Prostate gland (tissue), 2 donors: ENCODE measurements around the gene TCHHL1. TPM values are rescaled to one million over a fixed set of nuclear protein-coding genes. Genes with fewer than 3 reads are reported as not detected.

Experiments
- DNase-seq: peaks from one replicate; pipeline ENCODE4 v3.0.0-alpha.2; 2019; ENCODE audit warnings: low spot score
- H3K27ac ChIP-seq, 2 donors: fragments of 200-600 bp; sonication (generic); 2 replicates each; pipeline ENCODE4 v1.5.1; 2017 to 2019
- H3K27me3 ChIP-seq: fragments of 200-600 bp; sonication (generic); replicated peaks from 2 replicates; pipeline ENCODE4 v1.5.1; 2019; ENCODE audit not compliant: insufficient read depth
- H3K36me3 ChIP-seq, 2 donors: fragments of 200-600 bp; sonication (generic); 1 replicate in 1 of 2; 2 replicates in 1 of 2; pipeline versions ENCODE4 v1.5.1 to v1.8.1; 2017 to 2019
- H3K4me1 ChIP-seq: fragments of 200-600 bp; sonication (generic); replicated peaks from 2 replicates; pipeline ENCODE4 v1.5.1; 2019
- H3K4me3 ChIP-seq, 2 donors: fragments of 200-600 bp; sonication (generic); 2 replicates each; pipeline ENCODE4 v1.5.1; 2017 to 2019
- H3K9me3 ChIP-seq: fragments of 200-600 bp; sonication (generic); 2 replicates; pipeline ENCODE4 v1.5.1; 2017
- CTCF ChIP-seq, 4 experiments: fragments of 200-600 bp in 2 of 4; fragments of 450-650 bp in 2 of 4; sonication (generic) in 2 of 4; IDR thresholded peaks; 1 replicate in 3 of 4; 2 replicates in 1 of 4; pipeline ENCODE4 v1.5.1; 2016 to 2019; ENCODE audit warnings: antibody characterized with exemption in 4 of 4, mild to moderate bottlenecking in 2 of 4, moderate library complexity in 2 of 4
- POLR2A ChIP-seq: fragments of 450-650 bp; IDR thresholded peaks from one replicate; pipeline ENCODE4 v1.6.1; 2016; ENCODE audit warnings: antibody characterized with exemption, mild to moderate bottlenecking
- POLR2AphosphoS5 ChIP-seq: sonication (generic); formaldehyde crosslinking; IDR thresholded peaks from one replicate; pipeline ENCODE4 v1.6.1; 2017; ENCODE audit warnings: antibody characterized with exemption
- WGBS: methylation state at CpG from one replicate; pipeline ENCODE4 v1.1.5; 2018; 5-methylcytosine and 5-hydroxymethylcytosine counted together
- intact Hi-C: fragments of 100-400 bp; cut with DNase I; formaldehyde crosslinking; loops from one replicate; pipeline ENCODE4 v1.14.2; 2022
- total RNA-seq, 2 donors: library from RNA; depleted of rRNA; stranded (reverse); fragments of >200 nt; gene quantifications; one replicate each; pipeline ENCODE4 v1.1.0, GENCODE V29; 2016

Gene TCHHL1
- total RNA-seq, 2 donors from 2014 or later = not detected

- H3K4me1 ChIP-seq = no peaks in the 10 kb centered on the region
- WGBS = 89% methylated on average over 18 of the region's 24 CpGs
- H3K9me3 ChIP-seq = no peaks in the 10 kb centered on the region
- intact Hi-C loops = no loop called here
- TF ChIP-seq POLR2AphosphoS5 (no peak), POLR2A (no peak), CTCF (IDR thresholded peaks at IDR 0.05) (no peak)
- no peak for DNase-seq
- no peaks in the 10 kb centered on the region for H3K27me3 ChIP-seq
- no peak overlapping the region for H3K27ac ChIP-seq
- H3K4me3 ChIP-seq = no peak overlapping the region
- H3K36me3 ChIP-seq = no peaks in the 10 kb centered on the region
These were observed 9.9 kb downstream of the TCHHL1 start for GRCh38 chr1:152078831-152079441.

GRCh38 chr1:152072311-152072710 lies 16.6 kb downstream of the TCHHL1 start:
- TF ChIP-seq CTCF (IDR thresholded peaks at IDR 0.05) (no peak), POLR2AphosphoS5 (no peak), POLR2A (no peak)
- no peak overlapping the region for H3K27ac ChIP-seq
- no peaks in the 10 kb centered on the region for H3K9me3 ChIP-seq
- H3K27me3 ChIP-seq = no peaks in the 10 kb centered on the region
- H3K4me3 ChIP-seq = no peak overlapping the region
- no peak for DNase-seq
- no peaks in the 10 kb centered on the region for H3K4me1 ChIP-seq
- WGBS = 91% methylated on average over 3 of the region's 3 CpGs
- intact Hi-C loops = no loop called here
- no peaks in the 10 kb centered on the region for H3K36me3 ChIP-seq

GRCh38 chr1:152071123-152071522 lies 17.7 kb downstream of the TCHHL1 start:
- H3K9me3 ChIP-seq = no peaks in the 10 kb centered on the region
- H3K36me3 ChIP-seq = no peaks in the 10 kb centered on the region
- no peaks in the 10 kb centered on the region for H3K4me1 ChIP-seq
- WGBS = 76% methylated on average over 3 of the region's 3 CpGs
- H3K4me3 ChIP-seq = no peak overlapping the region
- TF ChIP-seq POLR2AphosphoS5 (no peak), POLR2A (no peak), CTCF (IDR thresholded peaks at IDR 0.05) (no peak)
- no peak overlapping the region for H3K27ac ChIP-seq
- no peak for DNase-seq
- no peaks in the 10 kb centered on the region for H3K27me3 ChIP-seq
- intact Hi-C loops = no loop called here

GRCh38 chr1:152067929-152068328 lies 20.9 kb downstream of the TCHHL1 start:
- WGBS = 70% methylated on average over 1 of the region's 1 CpG
- no peak for TF ChIP-seq CTCF (IDR thresholded peaks at IDR 0.05)
- no peak for TF ChIP-seq POLR2A
- no peak for TF ChIP-seq POLR2AphosphoS5
- intact Hi-C loops = no loop called here

GRCh38 chr1:152067150-152067549 lies 21.7 kb downstream of the TCHHL1 start:
- no peak overlapping the region for H3K4me3 ChIP-seq
- H3K27ac ChIP-seq = no peak overlapping the region
- H3K36me3 ChIP-seq = no peaks in the 10 kb centered on the region
- H3K4me1 ChIP-seq = no peaks in the 10 kb centered on the region
- H3K27me3 ChIP-seq = no peaks in the 10 kb centered on the region
- no peaks in the 10 kb centered on the region for H3K9me3 ChIP-seq
- intact Hi-C loops = no loop called here
- no peak for DNase-seq
- TF ChIP-seq POLR2AphosphoS5 = no peak
- no peak for TF ChIP-seq CTCF (IDR thresholded peaks at IDR 0.05)
- no peak for TF ChIP-seq POLR2A

More at GRCh38 chr1:152067929-152068328, 20.9 kb downstream of the TCHHL1 start:
- Histone ChIP-seq H3K27me3 (no peaks in the 10 kb centered on the region), H3K4me1 (no peaks in the 10 kb centered on the region), H3K9me3 (no peaks in the 10 kb centered on the region), H3K36me3 (no peaks in the 10 kb centered on the region), H3K4me3 (no peak overlapping the region), H3K27ac (no peak overlapping the region)
- no peak for DNase-seq
